ENCODE data around the gene HLF.
"Not testable (repeated sequence)": the region's sequence is repeated elsewhere in the genome, so short reads cannot be mapped to it uniquely, and the experiment has no call there.

The HLF gene

DNA sequence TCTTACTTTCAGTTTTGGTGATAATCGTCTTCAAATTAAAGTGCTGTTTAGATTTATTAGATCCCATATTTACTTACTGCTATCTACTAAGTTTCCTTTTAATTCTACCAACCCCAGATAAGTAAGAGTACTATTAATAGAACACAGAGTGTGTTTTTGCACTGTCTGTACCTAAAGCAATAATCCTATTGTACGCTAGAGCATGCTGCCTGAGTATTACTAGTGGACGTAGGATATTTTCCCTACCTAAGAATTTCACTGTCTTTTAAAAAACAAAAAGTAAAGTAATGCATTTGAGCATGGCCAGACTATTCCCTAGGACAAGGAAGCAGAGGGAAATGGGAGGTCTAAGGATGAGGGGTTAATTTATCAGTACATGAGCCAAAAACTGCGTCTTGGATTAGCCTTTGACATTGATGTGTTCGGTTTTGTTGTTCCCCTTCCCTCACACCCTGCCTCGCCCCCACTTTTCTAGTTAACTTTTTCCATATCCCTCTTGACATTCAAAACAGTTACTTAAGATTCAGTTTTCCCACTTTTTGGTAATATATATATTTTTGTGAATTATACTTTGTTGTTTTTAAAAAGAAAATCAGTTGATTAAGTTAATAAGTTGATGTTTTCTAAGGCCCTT lies 56.8 kb downstream of the HLF start:
- Histone ChIP-seq H3K9ac (ENCODE audit: low read depth, low read length) (no peak overlapping the region), H3K4me3 (ENCODE audit: low read depth, low read length) (no peak overlapping the region), H3K4me1 (ENCODE audit: control insufficient read depth, insufficient read depth, low read length) (no peaks in the 10 kb centered on the region), H3K9me3 (ENCODE audit: control insufficient read depth, insufficient read depth, low read length) (no peaks in the 10 kb centered on the region), H3K36me3 (ENCODE audit: control insufficient read depth, insufficient read depth, low read length) (no peaks in the 10 kb centered on the region), H3K27me3 (ENCODE audit: control insufficient read depth, insufficient read depth, low read length) (no peaks in the 10 kb centered on the region)

DNA sequence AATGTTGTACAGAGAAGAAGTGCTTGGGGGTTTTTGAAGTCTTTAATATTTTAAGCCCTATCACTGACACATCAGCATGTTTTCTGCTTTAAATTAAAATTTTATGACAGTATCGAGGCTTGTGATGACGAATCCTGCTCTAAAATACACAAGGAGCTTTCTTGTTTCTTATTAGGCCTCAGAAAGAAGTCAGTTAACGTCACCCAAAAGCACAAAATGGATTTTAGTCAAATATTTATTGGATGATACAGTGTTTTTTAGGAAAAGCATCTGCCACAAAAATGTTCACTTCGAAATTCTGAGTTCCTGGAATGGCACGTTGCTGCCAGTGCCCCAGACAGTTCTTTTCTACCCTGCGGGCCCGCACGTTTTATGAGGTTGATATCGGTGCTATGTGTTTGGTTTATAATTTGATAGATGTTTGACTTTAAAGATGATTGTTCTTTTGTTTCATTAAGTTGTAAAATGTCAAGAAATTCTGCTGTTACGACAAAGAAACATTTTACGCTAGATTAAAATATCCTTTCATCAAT lies 57.8 kb downstream of the HLF start:
- H3K9ac ChIP-seq (ENCODE audit: low read depth, low read length), result no peak overlapping the region
- no peak overlapping the region for H3K4me3 ChIP-seq (ENCODE audit: low read depth, low read length)
- H3K9me3 ChIP-seq (ENCODE audit: control insufficient read depth, insufficient read depth, low read length), result no peaks in the 10 kb centered on the region
- no peaks in the 10 kb centered on the region for H3K36me3 ChIP-seq (ENCODE audit: control insufficient read depth, insufficient read depth, low read length)
- H3K4me1 ChIP-seq (ENCODE audit: control insufficient read depth, insufficient read depth, low read length), result no peaks in the 10 kb centered on the region
- H3K27me3 ChIP-seq (ENCODE audit: control insufficient read depth, insufficient read depth, low read length), result no peaks in the 10 kb centered on the region

DNA sequence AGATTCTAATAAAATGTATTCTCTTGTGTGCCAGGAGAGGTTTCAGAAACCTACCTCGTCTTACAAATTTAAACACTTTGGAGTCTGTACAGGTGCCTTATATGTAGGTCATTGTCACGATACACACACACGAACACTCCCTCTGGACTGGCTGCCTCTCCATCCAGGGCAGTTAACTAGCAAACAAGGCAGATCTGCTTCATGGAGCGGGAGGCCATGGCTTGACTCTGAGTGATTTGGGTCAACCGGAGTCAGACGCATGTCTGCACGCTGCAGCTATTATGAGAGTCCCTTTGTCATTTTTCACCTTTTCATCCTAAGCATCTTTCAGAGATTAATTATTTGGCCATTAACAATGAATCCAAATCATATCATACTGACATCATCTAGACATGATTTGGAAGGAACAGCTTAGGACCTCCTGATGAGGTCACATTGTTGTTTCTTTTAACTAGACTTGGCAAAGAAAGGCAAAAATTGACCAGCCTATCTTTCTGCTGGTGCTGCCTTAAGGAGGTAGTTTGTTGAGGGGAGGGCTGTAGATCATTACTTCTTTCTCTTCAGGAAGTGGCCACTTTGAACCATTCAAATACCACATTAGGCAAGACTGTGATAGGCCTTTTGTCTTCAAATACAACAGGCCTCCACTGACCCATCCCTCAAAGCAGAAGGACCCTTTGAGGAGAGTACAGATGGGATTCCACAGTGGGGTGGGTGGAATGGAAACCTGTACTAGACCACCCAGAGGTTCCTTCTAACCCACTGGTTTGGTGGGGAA lies 58.9 kb downstream of the HLF start:
- no peaks in the 10 kb centered on the region for H3K4me1 ChIP-seq (ENCODE audit: control insufficient read depth, insufficient read depth, low read length)
- no peak overlapping the region for H3K4me3 ChIP-seq (ENCODE audit: low read depth, low read length)
- H3K27me3 ChIP-seq (ENCODE audit: control insufficient read depth, insufficient read depth, low read length), result no peaks in the 10 kb centered on the region
- no peak overlapping the region for H3K9ac ChIP-seq (ENCODE audit: low read depth, low read length)
- no peaks in the 10 kb centered on the region for H3K36me3 ChIP-seq (ENCODE audit: control insufficient read depth, insufficient read depth, low read length)
- H3K9me3 ChIP-seq (ENCODE audit: control insufficient read depth, insufficient read depth, low read length), result no peaks in the 10 kb centered on the region

GRCh38 chr17:55324296-55324978 lies 59.7 kb downstream of the HLF start:
- Histone ChIP-seq H3K36me3 (ENCODE audit: control insufficient read depth, insufficient read depth, low read length) (no peaks in the 10 kb centered on the region), H3K9me3 (ENCODE audit: control insufficient read depth, insufficient read depth, low read length) (no peaks in the 10 kb centered on the region), H3K4me1 (ENCODE audit: control insufficient read depth, insufficient read depth, low read length) (no peaks in the 10 kb centered on the region), H3K27me3 (ENCODE audit: control insufficient read depth, insufficient read depth, low read length) (no peaks in the 10 kb centered on the region), H3K4me3 (ENCODE audit: low read depth, low read length) (no peak overlapping the region), H3K9ac (ENCODE audit: low read depth, low read length) (no peak overlapping the region)

DNA sequence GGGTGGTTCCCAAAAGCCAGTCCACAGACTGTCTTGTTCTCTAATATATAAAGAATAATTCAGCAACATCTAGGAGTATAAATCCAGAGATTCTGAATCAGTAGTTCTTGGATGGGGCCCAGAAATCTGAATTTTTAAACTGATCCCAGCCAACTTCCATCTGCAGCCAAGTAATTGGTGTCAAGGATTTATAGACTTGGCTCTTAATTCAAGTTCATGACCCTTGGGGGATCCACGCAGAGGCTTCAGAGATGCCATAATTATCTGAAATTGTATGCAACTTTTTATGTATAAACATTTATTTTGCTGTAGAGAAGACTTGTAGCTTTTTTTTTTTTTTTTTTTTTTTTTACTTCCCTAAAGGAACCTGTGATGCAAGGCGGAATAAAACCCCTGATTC lies 60.6 kb downstream of the HLF start:
- H3K4me1 ChIP-seq (ENCODE audit: control insufficient read depth, insufficient read depth, low read length), result no peaks in the 10 kb centered on the region
- no peaks in the 10 kb centered on the region for H3K27me3 ChIP-seq (ENCODE audit: control insufficient read depth, insufficient read depth, low read length)
- H3K36me3 ChIP-seq (ENCODE audit: control insufficient read depth, insufficient read depth, low read length), result no peaks in the 10 kb centered on the region
- H3K9ac ChIP-seq (ENCODE audit: low read depth, low read length), result no peak overlapping the region
- H3K9me3 ChIP-seq (ENCODE audit: control insufficient read depth, insufficient read depth, low read length), result no peaks in the 10 kb centered on the region
- no peak overlapping the region for H3K4me3 ChIP-seq (ENCODE audit: low read depth, low read length)

DNA sequence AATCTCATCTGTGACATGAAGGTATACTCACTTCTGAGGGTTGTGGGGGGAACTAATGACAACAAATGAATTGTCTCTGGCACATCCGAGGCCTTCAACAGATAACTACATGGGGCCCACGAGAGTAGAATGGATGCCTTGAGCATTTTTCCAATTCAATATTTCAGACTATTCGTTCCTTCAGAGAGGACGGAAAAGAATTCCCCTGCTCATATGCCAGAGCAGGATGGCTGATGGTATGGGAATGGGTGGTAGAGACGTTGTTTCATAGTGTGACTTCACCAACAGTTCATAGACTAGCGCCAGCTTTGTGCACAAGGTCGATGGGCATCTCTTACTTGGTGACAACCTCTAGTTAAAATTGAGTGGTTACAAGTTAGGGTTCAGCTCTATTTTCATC lies 61.3 kb downstream of the HLF start:
- Histone ChIP-seq H3K4me3 (ENCODE audit: low read depth, low read length) (no peak overlapping the region), H3K9ac (ENCODE audit: low read depth, low read length) (no peak overlapping the region), H3K36me3 (ENCODE audit: control insufficient read depth, insufficient read depth, low read length) (no peaks in the 10 kb centered on the region), H3K4me1 (ENCODE audit: control insufficient read depth, insufficient read depth, low read length) (no peaks in the 10 kb centered on the region), H3K27me3 (ENCODE audit: control insufficient read depth, insufficient read depth, low read length) (no peaks in the 10 kb centered on the region), H3K9me3 (ENCODE audit: control insufficient read depth, insufficient read depth, low read length) (no peaks in the 10 kb centered on the region)

DNA sequence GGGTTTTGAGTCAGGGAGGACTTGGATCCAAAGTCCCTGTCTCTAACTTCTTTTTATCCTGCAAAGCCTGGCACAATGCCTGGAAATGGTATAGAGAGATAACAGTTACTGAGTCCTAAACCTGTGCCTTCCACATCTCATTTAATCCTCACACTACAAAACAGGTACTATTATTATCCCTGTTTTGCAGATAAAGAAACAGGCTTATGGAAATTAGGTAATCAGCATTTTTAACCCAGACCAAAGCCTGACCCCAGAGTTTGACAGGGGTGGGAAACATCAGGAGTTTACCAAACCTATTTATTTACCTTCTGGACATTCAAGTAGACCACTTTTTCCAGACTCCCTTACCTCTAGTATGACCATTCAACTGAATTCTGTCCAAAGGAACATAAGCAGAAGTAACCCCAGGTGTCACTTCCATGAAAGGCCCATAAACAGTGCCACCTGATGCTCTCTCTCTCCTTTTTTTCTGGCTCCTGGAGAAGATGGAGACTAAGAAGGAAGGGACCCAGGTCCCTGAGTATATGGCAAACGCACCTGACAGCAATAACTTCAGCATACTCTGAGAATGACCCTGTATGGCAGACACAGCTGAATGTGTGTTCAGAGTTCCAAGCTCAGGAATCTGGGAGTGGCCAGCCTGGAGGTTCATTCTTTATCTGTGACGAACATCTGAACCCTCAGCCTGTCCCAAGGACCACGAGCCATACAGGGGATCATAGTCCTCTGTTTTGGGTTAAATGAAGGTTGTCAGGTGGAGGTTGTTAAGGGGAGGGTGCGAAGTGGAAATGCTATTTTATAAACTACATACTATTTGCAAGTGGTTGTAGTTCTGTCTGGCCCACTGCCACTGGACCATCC lies 62.7 kb downstream of the HLF start:
- no peaks in the 10 kb centered on the region for H3K4me1 ChIP-seq (ENCODE audit: control insufficient read depth, insufficient read depth, low read length)
- no peaks in the 10 kb centered on the region for H3K36me3 ChIP-seq (ENCODE audit: control insufficient read depth, insufficient read depth, low read length)
- H3K9me3 ChIP-seq (ENCODE audit: control insufficient read depth, insufficient read depth, low read length), result no peaks in the 10 kb centered on the region
- no peaks in the 10 kb centered on the region for H3K27me3 ChIP-seq (ENCODE audit: control insufficient read depth, insufficient read depth, low read length)
- no peak overlapping the region for H3K9ac ChIP-seq (ENCODE audit: low read depth, low read length)
- H3K4me3 ChIP-seq (ENCODE audit: low read depth, low read length), result no peak overlapping the region

GRCh38 chr17:55328514-55328913 lies 63.8 kb downstream of the HLF start:
- not testable (repeated sequence) for H3K36me3 ChIP-seq (ENCODE audit: control insufficient read depth, insufficient read depth, low read length); H3K9ac ChIP-seq (ENCODE audit: low read depth, low read length); H3K4me1 ChIP-seq (ENCODE audit: control insufficient read depth, insufficient read depth, low read length); H3K4me3 ChIP-seq (ENCODE audit: low read depth, low read length); H3K9me3 ChIP-seq (ENCODE audit: control insufficient read depth, insufficient read depth, low read length); H3K27me3 ChIP-seq (ENCODE audit: control insufficient read depth, insufficient read depth, low read length)

- H3K36me3 ChIP-seq (ENCODE audit: control insufficient read depth, insufficient read depth, low read length), result no peaks in the 10 kb centered on the region
- H3K4me1 ChIP-seq (ENCODE audit: control insufficient read depth, insufficient read depth, low read length), result no peaks in the 10 kb centered on the region
- H3K9me3 ChIP-seq (ENCODE audit: control insufficient read depth, insufficient read depth, low read length), result no peaks in the 10 kb centered on the region
- H3K9ac ChIP-seq (ENCODE audit: low read depth, low read length), result no peak overlapping the region
- H3K27me3 ChIP-seq (ENCODE audit: control insufficient read depth, insufficient read depth, low read length), result peaks cover 3% of the 10 kb centered on the region
- no peak overlapping the region for H3K4me3 ChIP-seq (ENCODE audit: low read depth, low read length)
Observed at GRCh38 chr17:55330344-55330933, 65.7 kb downstream of the HLF start.

GRCh38 chr17:55332296-55333041 lies 67.7 kb downstream of the HLF start:
- H3K9me3 ChIP-seq (ENCODE audit: control insufficient read depth, insufficient read depth, low read length), result no peaks in the 10 kb centered on the region
- no peaks in the 10 kb centered on the region for H3K4me1 ChIP-seq (ENCODE audit: control insufficient read depth, insufficient read depth, low read length)
- peaks cover 5% of the 10 kb centered on the region for H3K27me3 ChIP-seq (ENCODE audit: control insufficient read depth, insufficient read depth, low read length)
- H3K4me3 ChIP-seq (ENCODE audit: low read depth, low read length), result no peak overlapping the region
- H3K36me3 ChIP-seq (ENCODE audit: control insufficient read depth, insufficient read depth, low read length), result no peaks in the 10 kb centered on the region
- H3K9ac ChIP-seq (ENCODE audit: low read depth, low read length), result no peak overlapping the region
